HG03039 (cell line): Measurements from ENCODE around the gene BRINP2.
A peak's percentile ranks its signal among the peaks of the same experiment; 100 is the strongest.

Experiments
- ATAC-seq: cut with Tn5 transposase; IDR thresholded peaks from one replicate; pipeline ENCODE4 v1.9.1; 2021; ENCODE audit warnings: mild to moderate bottlenecking, moderate library complexity; ENCODE audit not compliant: unreplicated experiment

BRINP2 gene

DNA sequence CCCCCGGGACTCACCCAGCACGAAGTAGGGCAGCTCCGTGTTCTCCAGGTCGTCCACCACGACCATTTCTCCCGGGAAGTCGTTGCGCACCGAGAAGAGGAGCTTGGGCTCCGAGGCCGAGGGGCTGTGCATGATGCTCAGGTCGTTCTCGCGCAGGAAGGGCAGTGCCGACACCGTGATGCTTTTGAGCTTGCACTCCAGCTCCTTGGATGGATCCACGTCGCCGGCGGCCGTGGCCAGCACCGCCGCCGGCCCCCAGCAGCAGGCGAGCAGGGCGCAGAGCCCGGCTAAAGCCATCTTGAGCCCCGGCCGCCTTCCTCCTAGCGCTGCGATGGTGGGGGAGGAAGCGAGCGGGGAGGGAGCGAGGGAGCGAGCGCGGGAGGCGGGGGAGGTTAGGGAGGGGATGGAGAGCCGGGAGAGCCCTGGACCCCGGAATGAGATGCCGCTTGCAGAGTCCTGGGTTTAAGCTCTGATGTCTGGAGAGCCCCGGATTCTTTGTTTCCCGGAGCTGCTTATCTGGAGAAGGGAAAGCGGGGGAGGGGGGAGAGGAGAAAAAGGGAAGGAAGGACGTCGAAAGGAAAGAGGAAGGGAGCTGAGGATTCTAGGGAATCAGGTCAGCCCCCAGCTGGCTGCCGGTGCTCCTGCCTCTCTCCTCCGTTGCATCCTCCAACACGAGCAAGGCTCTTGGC is 6.2 kb upstream of the BRINP2 start, which contains the start of gene ASTN1:
ASTN1 (minus strand) TSS at position 333 of the 689 bp plus-strand sequence; CDS start at position 297, 36 bp downstream.
- ATAC-seq, result no peak

GRCh38 chr1:177165069-177165439 is 5.7 kb upstream of the BRINP2 start:
- no peak for ATAC-seq

GRCh38 chr1:177171536-177172123 is 872 bp downstream of the BRINP2 start:
- ATAC-seq, result no peak

DNA sequence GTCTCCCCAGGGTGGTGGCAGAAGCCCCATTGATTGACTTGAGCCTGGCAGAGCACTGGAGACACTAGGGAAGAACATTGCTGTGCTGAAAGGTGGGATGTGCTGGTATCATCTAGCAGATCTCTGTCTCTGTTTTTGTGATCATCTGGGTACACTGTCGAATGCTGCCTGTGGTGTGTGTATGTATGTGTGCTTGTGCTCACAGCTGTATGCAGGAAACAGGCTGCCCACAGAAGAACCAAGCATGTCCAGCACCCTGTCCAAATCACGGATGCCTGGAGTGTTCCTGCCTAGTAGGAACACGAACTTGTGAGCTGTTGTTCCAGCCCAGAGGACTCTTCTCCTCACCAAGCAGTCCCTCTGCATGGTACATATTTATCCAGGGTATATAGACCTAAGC is 1.5 kb downstream of the BRINP2 start:
- no peak for ATAC-seq

DNA sequence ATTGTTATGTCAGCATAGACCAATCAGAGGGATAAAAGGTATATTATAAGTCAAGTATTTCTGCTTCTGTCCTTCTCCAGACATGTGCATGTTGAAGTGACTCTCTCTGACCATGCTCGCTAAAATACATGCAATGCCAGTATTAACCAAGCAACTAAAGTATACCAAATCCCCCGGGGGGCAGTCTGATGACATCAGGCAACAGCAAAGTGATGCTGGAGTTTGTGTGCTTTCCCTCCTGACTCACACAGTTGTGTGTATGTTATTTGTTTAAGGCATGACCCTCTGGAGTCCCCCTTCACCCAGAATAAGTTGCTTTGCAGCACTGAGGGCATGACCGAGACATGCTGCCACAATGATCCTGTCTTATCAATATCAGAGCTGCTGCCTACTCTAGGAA is 2.1 kb downstream of the BRINP2 start:
- ATAC-seq, result no peak

- ATAC-seq, result no peak
These were observed 3.2 kb downstream of the BRINP2 start for GRCh38 chr1:177173976-177174375.

GRCh38 chr1:177174921-177175634 is 4.3 kb downstream of the BRINP2 start:
- no peak for ATAC-seq

GRCh38 chr1:177181280-177181630 is 10.5 kb downstream of the BRINP2 start:
- no peak for ATAC-seq

GRCh38 chr1:177181631-177182291 is 11.0 kb downstream of the BRINP2 start:
- peak; percentile 95 for ATAC-seq

DNA sequence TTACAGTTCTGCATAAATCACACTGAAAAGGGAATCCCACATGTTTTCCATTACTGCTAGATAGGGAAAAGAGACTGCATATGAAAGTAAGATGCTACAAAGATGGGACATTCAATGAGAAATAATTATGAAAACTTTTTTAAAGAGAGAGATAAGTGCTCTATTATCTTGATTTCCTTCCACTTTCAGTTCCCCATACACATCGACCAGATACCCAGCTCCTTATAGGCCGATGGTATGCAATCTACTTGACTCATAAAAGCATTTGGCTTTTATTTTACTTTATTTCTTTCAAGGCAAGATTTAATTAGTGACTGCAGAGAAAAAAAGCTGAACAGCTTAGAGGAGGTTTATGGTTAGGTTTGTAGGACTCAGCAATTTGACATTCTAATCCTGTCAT is 13.1 kb downstream of the BRINP2 start:
- ATAC-seq, result no peak

- no peak for ATAC-seq
These were observed 14.5 kb downstream of the BRINP2 start for GRCh38 chr1:177185209-177185608.

- ATAC-seq, result no peak
These were observed 15.9 kb downstream of the BRINP2 start for GRCh38 chr1:177186639-177187038.

- no peak for ATAC-seq
These were observed 19.7 kb downstream of the BRINP2 start for GRCh38 chr1:177190308-177190970.

GRCh38 chr1:177198243-177198642 is 27.5 kb downstream of the BRINP2 start:
- no peak for ATAC-seq

DNA sequence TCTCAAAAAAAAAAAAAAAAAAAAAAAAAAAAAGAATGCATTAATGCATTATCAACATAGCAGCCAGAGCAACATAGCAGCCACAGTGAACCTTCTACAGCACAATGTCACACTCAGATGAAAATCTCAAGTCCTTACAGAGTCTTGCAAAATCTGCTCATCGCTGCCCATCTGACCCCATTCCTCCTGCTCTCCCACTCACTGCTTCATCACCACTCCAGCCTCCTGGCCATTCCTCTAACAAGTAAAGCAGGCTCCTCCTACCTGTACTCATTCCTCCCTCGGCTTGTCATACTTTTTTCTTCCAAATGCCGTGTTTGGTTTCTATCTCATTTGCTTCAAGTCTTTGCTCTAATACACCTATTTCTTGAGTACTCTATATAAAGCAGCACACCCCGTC is 29.5 kb downstream of the BRINP2 start:
- no peak for ATAC-seq

- no peak for ATAC-seq
These were observed 36.1 kb downstream of the BRINP2 start for GRCh38 chr1:177206831-177207355.

- no peak for ATAC-seq
These were observed 38.2 kb downstream of the BRINP2 start for GRCh38 chr1:177208920-177209319.

GRCh38 chr1:177209357-177209756 is 38.6 kb downstream of the BRINP2 start:
- no peak for ATAC-seq

DNA sequence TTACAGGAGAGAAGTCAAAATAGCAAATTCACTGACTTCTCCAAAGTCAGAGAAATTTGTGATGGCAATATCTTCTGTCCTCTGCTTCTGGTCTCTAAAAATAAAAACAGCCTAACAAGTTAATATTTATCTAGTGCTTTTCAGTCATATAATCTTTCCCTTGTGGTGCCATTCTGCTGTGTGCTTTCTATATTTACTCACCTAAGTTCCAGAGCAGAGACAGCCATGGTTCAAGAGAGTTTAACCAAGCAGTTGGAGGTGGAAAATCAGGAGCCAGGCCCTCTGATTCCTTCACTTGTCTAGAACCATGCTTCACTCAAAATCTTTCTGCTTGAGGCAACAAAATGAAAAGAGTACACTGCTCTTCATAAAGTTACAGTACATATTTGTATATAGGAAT is 39.3 kb downstream of the BRINP2 start:
- no peak for ATAC-seq

- ATAC-seq, result no peak
These were observed 40.5 kb downstream of the BRINP2 start for GRCh38 chr1:177211231-177211630.
